GM23338 (cell line): ENCODE measurements around the gene OBSCN. TPM values are rescaled to one million over a fixed set of nuclear protein-coding genes. Genes with fewer than 3 reads are reported as not detected.

Experiments used
- ATAC-seq: fragments of 200-7000 bp; cut with Tn5 transposase; 3 replicates; pipeline ENCODE4 v1.9.1; 2020
- DNase-seq: peaks from one replicate; pipeline ENCODE4 v3.0.0-alpha.2; 2015; ENCODE audit warnings: low spot score
- H2AFZ ChIP-seq: fragments of 200-600 bp; sonication (generic); 2 replicates; pipeline ENCODE4 v1.8.0; 2016; ENCODE audit warnings: antibody characterized with exemption, mild to moderate bottlenecking, moderate library complexity
- H3F3A ChIP-seq: fragments of 200-600 bp; sonication (generic); replicated peaks from 2 replicates; pipeline ENCODE4 v1.8.0; 2017; ENCODE audit warnings: antibody characterized with exemption, mixed run types, low read depth
- H3K27ac ChIP-seq: fragments of 200-600 bp; sonication (generic); 2 replicates; pipeline ENCODE4 v1.6.1; 2016; ENCODE audit warnings: low read depth
- H3K27me3 ChIP-seq: fragments of 200-600 bp; sonication (generic); 2 replicates; pipeline ENCODE4 v1.8.0; 2016; ENCODE audit warnings: mild to moderate bottlenecking, mixed run types, moderate library complexity; ENCODE audit not compliant: insufficient read depth
- H3K36me3 ChIP-seq: fragments of 200-600 bp; sonication (generic); 2 replicates; pipeline ENCODE4 v1.8.0; 2016; ENCODE audit warnings: mild to moderate bottlenecking; ENCODE audit not compliant: insufficient read depth
- H3K4me1 ChIP-seq: fragments of 200-600 bp; sonication (generic); 2 replicates; pipeline ENCODE4 v1.8.0; 2016; ENCODE audit warnings: mild to moderate bottlenecking, moderate library complexity; ENCODE audit not compliant: insufficient read depth
- H3K4me2 ChIP-seq: fragments of 200-600 bp; sonication (generic); 2 replicates; pipeline ENCODE4 v1.7.1; 2017; ENCODE audit warnings: mixed run types
- H3K4me3 ChIP-seq: fragments of 200-600 bp; sonication (generic); 2 replicates; pipeline ENCODE4 v1.6.1; 2016; ENCODE audit warnings: mixed run types
- H3K79me2 ChIP-seq: fragments of 200-600 bp; sonication (generic); replicated peaks from 2 replicates; pipeline ENCODE4 v1.8.0; 2017; ENCODE audit warnings: mild to moderate bottlenecking; ENCODE audit not compliant: insufficient read depth
- H3K9me2 ChIP-seq: fragments of 200-600 bp; sonication (generic); 2 replicates; pipeline ENCODE4 v1.8.0; 2017; ENCODE audit not compliant: insufficient read depth
- H4K20me1 ChIP-seq: fragments of 200-600 bp; sonication (generic); replicated peaks from 2 replicates; pipeline ENCODE4 v1.8.0; 2017; ENCODE audit warnings: mild to moderate bottlenecking; ENCODE audit not compliant: insufficient read depth
- H3K27ac Mint-ChIP-seq: 2 replicates; pipeline ENCODE4 v1.8.0; 2020; ENCODE audit warnings: inconsistent platforms, mild to moderate bottlenecking, moderate library complexity, mixed read lengths
- H3K27me3 Mint-ChIP-seq: 3 replicates; pipeline ENCODE4 v1.8.0; 2022; ENCODE audit warnings: low read depth, mild to moderate bottlenecking, moderate library complexity, mixed read lengths, inconsistent platforms; ENCODE audit not compliant: insufficient read depth, poor library complexity
- H3K36me3 Mint-ChIP-seq: 3 replicates; pipeline ENCODE4 v1.8.0; 2021; ENCODE audit warnings: low read depth, mild to moderate bottlenecking, inconsistent platforms, moderate library complexity, mixed read lengths
- H3K4me1 Mint-ChIP-seq: 3 replicates; pipeline ENCODE4 v1.8.0; 2020; ENCODE audit warnings: mild to moderate bottlenecking, inconsistent platforms, mixed read lengths
- H3K4me3 Mint-ChIP-seq: 3 replicates; pipeline ENCODE4 v1.8.0; 2021; ENCODE audit warnings: moderate library complexity, mild to moderate bottlenecking, inconsistent platforms, mixed read lengths
- H3K9me3 Mint-ChIP-seq: 3 replicates; pipeline ENCODE4 v1.8.0; 2020; ENCODE audit warnings: moderate library complexity, mild to moderate bottlenecking, inconsistent platforms, mixed read lengths
- CREB1 ChIP-seq: fragments of 250-450 bp; sonication (Bioruptor Pico); IDR thresholded peaks from 2 replicates; pipeline ENCODE4 v1.5.0; 2020; ENCODE audit warnings: low read depth, mild to moderate bottlenecking, moderate library complexity
- ETS1 ChIP-seq: IDR thresholded peaks from 2 replicates; pipeline ENCODE4 v1.6.1; 2016; ENCODE audit warnings: antibody characterized with exemption
- EZH2 ChIP-seq: fragments of 200-600 bp; sonication (generic); IDR thresholded peaks from one replicate; pipeline ENCODE4 v1.8.0; 2017; ENCODE audit warnings: antibody characterized with exemption, mild to moderate bottlenecking, low read depth; ENCODE audit not compliant: unreplicated experiment
- EZH2phosphoT487 ChIP-seq: fragments of 200-600 bp; sonication (generic); IDR thresholded peaks from one replicate; pipeline ENCODE4 v1.8.1; 2018; ENCODE audit warnings: antibody characterized with exemption; ENCODE audit not compliant: unreplicated experiment
- JUNB ChIP-seq: IDR thresholded peaks from one replicate; pipeline ENCODE4 v1.6.1; 2016; ENCODE audit warnings: antibody characterized with exemption; ENCODE audit not compliant: unreplicated experiment
- NANOG ChIP-seq: IDR thresholded peaks from 2 replicates; pipeline ENCODE4 v1.6.1; 2016; ENCODE audit warnings: antibody characterized with exemption, borderline replicate concordance
- POLR2AphosphoS5 ChIP-seq: IDR thresholded peaks from 2 replicates; pipeline ENCODE4 v1.6.1; 2016; ENCODE audit warnings: antibody characterized with exemption, low read depth
- STAT1 ChIP-seq: IDR thresholded peaks from one replicate; pipeline ENCODE4 v1.6.1; 2016; ENCODE audit warnings: antibody characterized with exemption; ENCODE audit not compliant: unreplicated experiment
- ZNF114 ChIP-seq: fragments of 250-450 bp; sonication (Bioruptor Pico); IDR thresholded peaks from 2 replicates; pipeline ENCODE4 v1.5.0; 2020; ENCODE audit warnings: mild to moderate bottlenecking, moderate library complexity
- ZNF331 ChIP-seq: fragments of 250-450 bp; sonication (Bioruptor Pico); IDR thresholded peaks from 2 replicates; pipeline ENCODE4 v1.5.0; 2020; ENCODE audit warnings: low read depth, mild to moderate bottlenecking, moderate library complexity
- polyA plus RNA-seq: library from polyadenylated mRNA; unstranded; fragments of >200 nt; fragmentation: Nextera tagmentation; extraction: Ambion mirVana; gene quantifications from 2 replicates; pipeline ENCODE4 v1.2.1, GENCODE V29; 2016
- total RNA-seq: library from RNA; depleted of rRNA; stranded (reverse); fragments of >200 nt; shearing (Covaris generic); gene quantifications from 2 replicates; pipeline ENCODE4 v1.2.3, GENCODE V29; 2014
- TF ChIP-seq, protein P1 (sequence below), 2 experiments: fragments of 200-600 bp in 1 of 2; sonication (generic) in 1 of 2; conservative IDR thresholded peaks; 2 replicates each; pipeline versions ENCODE4 v1.5.1 to v1.6.1; 2016 to 2017; ENCODE audit warnings: antibody characterized with exemption in 2 of 2, low read depth in 2 of 2, mild to moderate bottlenecking in 2 of 2, moderate library complexity in 1 of 2
- TF ChIP-seq, protein P2 (sequence below): fragments of 250-450 bp; sonication (Bioruptor Pico); IDR thresholded peaks from 2 replicates; pipeline ENCODE4 v1.5.0; 2020; ENCODE audit warnings: mild to moderate bottlenecking, moderate library complexity

The OBSCN gene
- total and polyA plus RNA-seq, 2 experiments from 2014 or later: 8.4 to 38.5 TPM

- no peak overlapping the region for H2AFZ ChIP-seq
- H3K27ac ChIP-seq: no peak overlapping the region
- no peaks in the 10 kb centered on the region for H3K36me3 ChIP-seq
- no peak overlapping the region for H3K27ac Mint-ChIP-seq
- no peaks in the 10 kb centered on the region for H3K9me3 Mint-ChIP-seq
- no peaks in the 10 kb centered on the region for H3K27me3 ChIP-seq
- peaks cover 9% of the 10 kb centered on the region; the same call in 2 of the 3 replicates for H3K36me3 Mint-ChIP-seq
- H4K20me1 ChIP-seq: no peaks in the 10 kb centered on the region
- DNase-seq (no peak), ATAC-seq (no peak)
- no peaks in the 10 kb centered on the region for H3K79me2 ChIP-seq
- no peaks in the 10 kb centered on the region for H3F3A ChIP-seq
- peaks cover 6% of the 10 kb centered on the region for H3K27me3 Mint-ChIP-seq
- no peaks in the 10 kb centered on the region for H3K9me2 ChIP-seq
- no peak overlapping the region for H3K4me3 Mint-ChIP-seq
- H3K4me3 ChIP-seq: no peak overlapping the region
- TF ChIP-seq ZNF331 (CRISPR knock-in tag) (no peak), EZH2 (no peak), JUNB (no peak), POLR2AphosphoS5 (no peak), ETS1 (no peak), CREB1 (CRISPR knock-in tag) (no peak), STAT1 (no peak), EZH2phosphoT487 (no peak), ZNF114 (no peak), NANOG (no peak)
- TF ChIP-seq, protein P1, sequence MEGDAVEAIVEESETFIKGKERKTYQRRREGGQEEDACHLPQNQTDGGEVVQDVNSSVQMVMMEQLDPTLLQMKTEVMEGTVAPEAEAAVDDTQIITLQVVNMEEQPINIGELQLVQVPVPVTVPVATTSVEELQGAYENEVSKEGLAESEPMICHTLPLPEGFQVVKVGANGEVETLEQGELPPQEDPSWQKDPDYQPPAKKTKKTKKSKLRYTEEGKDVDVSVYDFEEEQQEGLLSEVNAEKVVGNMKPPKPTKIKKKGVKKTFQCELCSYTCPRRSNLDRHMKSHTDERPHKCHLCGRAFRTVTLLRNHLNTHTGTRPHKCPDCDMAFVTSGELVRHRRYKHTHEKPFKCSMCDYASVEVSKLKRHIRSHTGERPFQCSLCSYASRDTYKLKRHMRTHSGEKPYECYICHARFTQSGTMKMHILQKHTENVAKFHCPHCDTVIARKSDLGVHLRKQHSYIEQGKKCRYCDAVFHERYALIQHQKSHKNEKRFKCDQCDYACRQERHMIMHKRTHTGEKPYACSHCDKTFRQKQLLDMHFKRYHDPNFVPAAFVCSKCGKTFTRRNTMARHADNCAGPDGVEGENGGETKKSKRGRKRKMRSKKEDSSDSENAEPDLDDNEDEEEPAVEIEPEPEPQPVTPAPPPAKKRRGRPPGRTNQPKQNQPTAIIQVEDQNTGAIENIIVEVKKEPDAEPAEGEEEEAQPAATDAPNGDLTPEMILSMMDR (conservative IDR thresholded peaks at IDR 0.05; ENCODE audit: low read depth in 2 of 2): no peak
- TF ChIP-seq, protein P2, sequence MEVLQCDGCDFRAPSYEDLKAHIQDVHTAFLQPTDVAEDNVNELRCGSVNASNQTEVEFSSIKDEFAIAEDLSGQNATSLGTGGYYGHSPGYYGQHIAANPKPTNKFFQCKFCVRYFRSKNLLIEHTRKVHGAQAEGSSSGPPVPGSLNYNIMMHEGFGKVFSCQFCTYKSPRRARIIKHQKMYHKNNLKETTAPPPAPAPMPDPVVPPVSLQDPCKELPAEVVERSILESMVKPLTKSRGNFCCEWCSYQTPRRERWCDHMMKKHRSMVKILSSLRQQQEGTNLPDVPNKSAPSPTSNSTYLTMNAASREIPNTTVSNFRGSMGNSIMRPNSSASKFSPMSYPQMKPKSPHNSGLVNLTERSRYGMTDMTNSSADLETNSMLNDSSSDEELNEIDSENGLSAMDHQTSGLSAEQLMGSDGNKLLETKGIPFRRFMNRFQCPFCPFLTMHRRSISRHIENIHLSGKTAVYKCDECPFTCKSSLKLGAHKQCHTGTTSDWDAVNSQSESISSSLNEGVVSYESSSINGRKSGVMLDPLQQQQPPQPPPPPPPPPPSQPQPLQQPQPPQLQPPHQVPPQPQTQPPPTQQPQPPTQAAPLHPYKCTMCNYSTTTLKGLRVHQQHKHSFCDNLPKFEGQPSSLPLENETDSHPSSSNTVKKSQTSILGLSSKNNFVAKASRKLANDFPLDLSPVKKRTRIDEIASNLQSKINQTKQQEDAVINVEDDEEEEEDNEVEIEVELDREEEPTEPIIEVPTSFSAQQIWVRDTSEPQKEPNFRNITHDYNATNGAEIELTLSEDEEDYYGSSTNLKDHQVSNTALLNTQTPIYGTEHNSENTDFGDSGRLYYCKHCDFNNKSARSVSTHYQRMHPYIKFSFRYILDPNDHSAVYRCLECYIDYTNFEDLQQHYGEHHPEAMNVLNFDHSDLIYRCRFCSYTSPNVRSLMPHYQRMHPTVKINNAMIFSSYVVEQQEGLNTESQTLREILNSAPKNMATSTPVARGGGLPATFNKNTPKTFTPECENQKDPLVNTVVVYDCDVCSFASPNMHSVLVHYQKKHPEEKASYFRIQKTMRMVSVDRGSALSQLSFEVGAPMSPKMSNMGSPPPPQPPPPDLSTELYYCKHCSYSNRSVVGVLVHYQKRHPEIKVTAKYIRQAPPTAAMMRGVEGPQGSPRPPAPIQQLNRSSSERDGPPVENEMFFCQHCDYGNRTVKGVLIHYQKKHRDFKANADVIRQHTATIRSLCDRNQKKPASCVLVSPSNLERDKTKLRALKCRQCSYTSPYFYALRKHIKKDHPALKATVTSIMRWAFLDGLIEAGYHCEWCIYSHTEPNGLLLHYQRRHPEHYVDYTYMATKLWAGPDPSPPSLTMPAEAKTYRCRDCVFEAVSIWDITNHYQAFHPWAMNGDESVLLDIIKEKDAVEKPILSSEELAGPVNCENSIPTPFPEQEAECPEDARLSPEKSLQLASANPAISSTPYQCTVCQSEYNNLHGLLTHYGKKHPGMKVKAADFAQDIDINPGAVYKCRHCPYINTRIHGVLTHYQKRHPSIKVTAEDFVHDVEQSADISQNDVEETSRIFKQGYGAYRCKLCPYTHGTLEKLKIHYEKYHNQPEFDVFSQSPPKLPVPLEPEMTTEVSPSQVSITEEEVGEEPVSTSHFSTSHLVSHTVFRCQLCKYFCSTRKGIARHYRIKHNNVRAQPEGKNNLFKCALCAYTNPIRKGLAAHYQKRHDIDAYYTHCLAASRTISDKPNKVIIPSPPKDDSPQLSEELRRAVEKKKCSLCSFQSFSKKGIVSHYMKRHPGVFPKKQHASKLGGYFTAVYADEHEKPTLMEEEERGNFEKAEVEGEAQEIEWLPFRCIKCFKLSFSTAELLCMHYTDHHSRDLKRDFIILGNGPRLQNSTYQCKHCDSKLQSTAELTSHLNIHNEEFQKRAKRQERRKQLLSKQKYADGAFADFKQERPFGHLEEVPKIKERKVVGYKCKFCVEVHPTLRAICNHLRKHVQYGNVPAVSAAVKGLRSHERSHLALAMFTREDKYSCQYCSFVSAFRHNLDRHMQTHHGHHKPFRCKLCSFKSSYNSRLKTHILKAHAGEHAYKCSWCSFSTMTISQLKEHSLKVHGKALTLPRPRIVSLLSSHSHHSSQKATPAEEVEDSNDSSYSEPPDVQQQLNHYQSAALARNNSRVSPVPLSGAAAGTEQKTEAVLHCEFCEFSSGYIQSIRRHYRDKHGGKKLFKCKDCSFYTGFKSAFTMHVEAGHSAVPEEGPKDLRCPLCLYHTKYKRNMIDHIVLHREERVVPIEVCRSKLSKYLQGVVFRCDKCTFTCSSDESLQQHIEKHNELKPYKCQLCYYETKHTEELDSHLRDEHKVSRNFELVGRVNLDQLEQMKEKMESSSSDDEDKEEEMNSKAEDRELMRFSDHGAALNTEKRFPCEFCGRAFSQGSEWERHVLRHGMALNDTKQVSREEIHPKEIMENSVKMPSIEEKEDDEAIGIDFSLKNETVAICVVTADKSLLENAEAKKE: no peak
- no peaks in the 10 kb centered on the region for H3K4me1 ChIP-seq
- H3K4me2 ChIP-seq: no peak overlapping the region
- no peaks in the 10 kb centered on the region for H3K4me1 Mint-ChIP-seq
Observed at GRCh38 chr1:228337711-228338520, 130.1 kb downstream of the OBSCN start.
